NB4 (cell line): ENCODE results near the gene KRT3.

Source experiments
- DNase-seq: peaks from one replicate; pipeline ENCODE4 v3.0.0; 2010; ENCODE audit warnings: low read depth
- H3K4me3 ChIP-seq: one replicate; pipeline ENCODE4 v1.5.1; 2011; ENCODE audit warnings: mild to moderate bottlenecking, low read depth, low read length, moderate library complexity
- CTCF ChIP-seq: IDR thresholded peaks from one replicate; pipeline ENCODE4 v1.5.1; 2012; ENCODE audit warnings: low read depth, low read length
- MAX ChIP-seq: IDR thresholded peaks from 2 replicates; pipeline ENCODE4 v1.6.1; 2011; ENCODE audit warnings: low read depth, low read length
- MYC ChIP-seq: IDR thresholded peaks from 2 replicates; pipeline ENCODE4 v1.6.1; 2011; ENCODE audit warnings: low read depth, low read length
- POLR2A ChIP-seq: IDR thresholded peaks from 2 replicates; pipeline ENCODE4 v1.6.1; 2011; ENCODE audit warnings: mild to moderate bottlenecking; ENCODE audit not compliant: insufficient read length; ENCODE audit errors: extremely low read depth

KRT3 gene

GRCh38 chr12:52833922-52834726 lies 38.2 kb upstream of the KRT3 start, which contains the start of gene KRT79:
Gene KRT79, minus strand, starts transcription at chr12:52834311. Its CDS starts 51 bp downstream, at chr12:52834260.
- no peak for TF ChIP-seq MYC
- no peak for TF ChIP-seq CTCF
- TF ChIP-seq MAX = no peak
- no peak for TF ChIP-seq POLR2A
- no peak for DNase-seq
- no peak within 1 kb of the TSS for H3K4me3 ChIP-seq

GRCh38 chr12:52832985-52833905 lies 37.3 kb upstream of the KRT3 start:
- TF ChIP-seq MYC (no peak), MAX (no peak), POLR2A (no peak)
- no peak overlapping the region for H3K4me3 ChIP-seq
- no peak for DNase-seq

GRCh38 chr12:52832451-52832850 lies 36.5 kb upstream of the KRT3 start:
- no peak overlapping the region for H3K4me3 ChIP-seq
- DNase-seq = no peak
- TF ChIP-seq MAX = no peak
- TF ChIP-seq MYC = no peak
- no peak for TF ChIP-seq POLR2A
- TF ChIP-seq CTCF = no peak

- no peak for DNase-seq
- TF ChIP-seq CTCF = no peak
- TF ChIP-seq MYC = no peak
- no peak for TF ChIP-seq POLR2A
- no peak for TF ChIP-seq MAX
- H3K4me3 ChIP-seq = no peak overlapping the region
Observed at GRCh38 chr12:52831251-52831650, 35.3 kb upstream of the KRT3 start.

GRCh38 chr12:52829986-52830770 lies 34.3 kb upstream of the KRT3 start:
- no peak for DNase-seq
- no peak overlapping the region for H3K4me3 ChIP-seq
- TF ChIP-seq MAX (no peak), POLR2A (no peak)

GRCh38 chr12:52828591-52829021 lies 32.7 kb upstream of the KRT3 start:
- no peak for TF ChIP-seq CTCF
- TF ChIP-seq MAX = no peak
- no peak for TF ChIP-seq MYC
- TF ChIP-seq POLR2A = no peak
- peak; percentile 33 for DNase-seq
- H3K4me3 ChIP-seq = no peak overlapping the region
